Cerebellar cortex (tissue), 1 donor: ENCODE measurements around the gene GBX1.

Experiments
- DNase-seq: peaks from one replicate; pipeline ENCODE4 v3.0.0-alpha.2; 2015; ENCODE audit warnings: low spot score

The GBX1 gene

DNA sequence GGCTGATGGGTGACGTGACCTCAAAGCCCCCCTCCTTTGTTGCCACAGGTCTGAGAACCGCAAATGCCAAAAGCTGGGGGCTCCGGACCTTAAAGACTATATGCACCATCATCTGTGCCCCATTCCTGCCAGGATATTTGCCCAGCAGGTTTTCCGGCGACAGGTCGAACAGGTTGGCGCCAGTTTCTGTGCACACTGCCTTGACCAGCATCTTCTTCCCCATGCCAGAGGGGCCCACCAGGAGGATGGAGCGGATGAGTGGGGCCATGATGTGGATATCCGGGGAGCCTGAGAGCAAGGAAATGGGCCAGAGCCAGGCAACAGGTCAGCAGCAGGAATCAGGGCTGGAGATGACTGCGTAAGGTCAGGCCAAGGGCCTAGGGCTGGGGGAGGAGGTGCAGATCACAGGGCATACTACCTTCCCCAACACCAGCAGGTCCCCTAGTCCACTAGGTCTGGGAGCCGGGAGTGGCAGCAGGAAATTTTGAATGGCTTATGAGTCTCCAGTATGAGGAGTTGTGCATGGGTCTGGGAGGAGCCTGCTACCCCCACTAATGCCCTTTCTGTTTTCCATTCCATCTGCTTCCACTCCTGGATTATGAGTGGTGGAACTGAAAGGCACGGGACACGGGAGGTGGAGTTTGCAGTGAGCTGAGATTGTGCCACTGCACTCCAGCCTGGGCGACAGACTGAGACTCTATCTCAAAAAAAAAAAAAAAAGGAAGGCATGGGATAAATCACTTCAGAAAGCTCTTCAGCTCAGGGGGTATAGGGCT is 25.9 kb upstream of the GBX1 start:
- no peak for DNase-seq

- no peak for DNase-seq
These were observed 24.6 kb upstream of the GBX1 start for GRCh38 chr7:151192002-151192539.

- no peak for DNase-seq
These were observed 24.1 kb upstream of the GBX1 start for GRCh38 chr7:151191544-151191943.

- no peak for DNase-seq
These were observed 21.5 kb upstream of the GBX1 start for GRCh38 chr7:151189038-151189437.

GRCh38 chr7:151188252-151188542 is 20.7 kb upstream of the GBX1 start:
- no peak for DNase-seq

- no peak for DNase-seq
These were observed 20.1 kb upstream of the GBX1 start for GRCh38 chr7:151187409-151188251.

DNA sequence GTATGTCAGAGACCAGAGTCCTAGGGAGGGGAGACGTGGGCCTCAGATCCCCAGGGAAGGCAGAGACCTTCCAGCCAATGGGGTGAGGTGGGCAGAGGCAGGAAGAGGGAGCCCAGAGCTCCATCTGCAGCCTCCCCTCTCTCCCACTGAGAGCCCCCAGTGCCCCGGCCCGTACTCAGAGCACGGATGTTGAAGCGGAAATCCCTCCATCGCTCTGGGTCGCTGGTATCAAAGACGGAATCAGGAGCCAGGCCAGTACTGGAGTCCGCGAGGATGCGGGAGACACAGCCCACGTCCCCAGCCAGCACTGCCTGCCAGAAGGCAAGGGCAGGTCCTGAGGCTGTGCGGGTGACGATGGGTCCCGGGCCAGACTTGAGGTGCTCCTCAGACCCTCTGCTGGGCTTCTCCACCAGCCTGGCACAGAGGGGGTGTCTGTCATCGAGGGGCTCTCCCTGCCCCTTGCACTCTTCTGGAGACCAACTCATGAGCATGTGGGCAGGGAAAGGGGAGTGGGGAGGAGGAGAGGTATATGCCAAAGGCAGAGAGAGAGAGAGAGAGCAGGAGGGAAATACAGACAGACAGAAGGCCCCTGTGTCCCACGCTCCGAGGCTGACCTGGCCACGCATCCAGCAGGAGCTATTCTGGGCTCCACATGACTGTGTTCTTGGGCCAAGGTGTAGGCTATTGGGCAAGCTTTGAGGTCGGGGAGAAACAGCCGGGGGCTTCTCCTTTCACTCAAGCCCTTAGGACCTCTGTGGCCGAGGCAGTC is 19.3 kb upstream of the GBX1 start, which contains the start of gene ASB10:
Gene ASB10, minus strand, starts transcription at position 611 of the 769 bp plus-strand sequence. Its CDS starts 120 bp downstream, at position 491.
- DNase-seq = no peak

DNA sequence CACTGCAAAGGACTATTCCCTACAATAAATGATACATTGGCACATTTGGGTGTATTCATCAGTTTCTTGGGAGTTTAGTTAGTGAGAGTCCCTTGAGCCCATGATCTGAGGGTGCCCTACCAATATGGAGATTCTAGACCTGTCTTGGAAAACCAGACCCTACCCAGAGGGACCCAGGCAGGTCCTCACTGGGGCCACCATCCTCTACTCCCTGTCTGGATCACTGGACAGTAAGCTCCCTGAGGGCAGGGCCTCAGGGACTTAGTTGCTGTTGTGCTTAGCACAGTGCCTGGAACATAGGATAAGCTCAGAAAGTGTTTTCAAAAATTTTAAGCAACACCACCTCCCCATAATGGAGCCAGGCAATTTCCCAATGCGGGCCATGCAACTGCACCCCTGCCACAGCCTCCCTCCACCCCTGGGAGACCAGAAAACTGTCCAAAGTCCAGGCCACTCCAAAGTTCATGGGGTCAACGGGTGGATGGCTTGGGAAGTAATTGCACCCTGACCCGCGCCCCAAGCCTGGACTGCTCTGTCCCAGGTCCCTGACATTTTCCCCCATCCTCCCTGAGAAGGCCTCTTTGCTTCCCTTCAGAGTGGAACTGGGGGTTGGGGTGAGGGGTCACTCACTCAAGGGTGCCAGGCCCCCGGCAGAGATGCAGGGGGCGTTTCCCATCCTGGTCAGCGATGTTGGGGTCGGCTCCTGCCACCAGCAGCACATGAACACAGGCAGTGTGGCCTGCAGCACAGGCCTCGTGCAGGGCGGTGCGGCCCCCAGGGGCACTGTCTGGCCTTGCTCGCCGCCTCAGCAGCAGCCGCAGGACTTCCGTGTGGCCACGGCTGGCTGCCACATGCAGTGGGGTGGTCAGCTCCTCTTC is 18.5 kb upstream of the GBX1 start:
- no peak for DNase-seq

- DNase-seq = no peak
These were observed 13.5 kb upstream of the GBX1 start for GRCh38 chr7:151181011-151181431.

DNA sequence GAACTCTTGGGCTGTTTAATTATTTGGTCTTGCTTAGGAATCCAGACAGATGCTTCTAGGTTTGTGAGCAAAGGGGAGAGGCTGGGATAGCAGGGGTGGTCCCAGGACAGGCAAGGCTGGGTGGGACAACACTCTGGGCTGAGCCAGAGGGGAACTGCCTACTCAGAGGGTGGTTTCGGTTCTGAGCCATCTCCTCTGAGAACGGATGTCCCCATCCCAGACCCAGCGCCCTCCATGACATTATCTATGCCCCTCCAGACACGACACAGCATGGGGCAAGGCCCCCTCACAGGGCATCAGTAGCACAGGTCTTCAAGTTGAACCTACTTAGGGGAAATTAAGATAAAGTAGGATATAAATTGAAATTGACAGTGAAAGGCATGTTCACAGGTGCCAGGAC is 12.5 kb upstream of the GBX1 start:
- no peak for DNase-seq

DNA sequence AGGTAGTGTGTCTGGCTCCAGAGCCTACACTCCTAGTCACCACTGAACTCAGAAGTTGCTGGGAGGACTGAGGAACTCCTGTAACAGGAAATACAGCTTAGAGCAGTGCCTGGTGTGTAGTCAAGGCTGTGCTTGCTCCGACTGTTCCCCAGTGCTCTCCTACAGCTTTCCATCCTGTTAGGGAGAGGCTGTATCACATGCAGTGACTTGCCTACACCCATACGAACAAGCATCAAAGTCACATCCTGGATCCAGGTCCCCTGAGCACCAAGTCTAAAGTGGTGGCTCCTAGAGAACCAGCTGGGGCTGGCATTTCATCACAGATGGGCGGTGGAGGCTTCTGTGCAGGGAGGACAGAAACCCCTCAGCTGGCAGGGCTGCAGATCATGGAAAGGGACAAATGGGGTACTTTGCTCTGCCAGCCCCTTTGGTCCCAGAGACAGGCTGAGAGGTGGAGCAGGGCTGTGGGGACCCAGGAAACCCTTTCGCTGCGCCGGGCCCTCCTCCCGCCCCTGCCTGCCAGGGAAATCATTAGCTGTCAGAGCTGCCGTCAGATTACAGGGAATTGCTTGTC is 11.9 kb upstream of the GBX1 start:
- no peak for DNase-seq

DNA sequence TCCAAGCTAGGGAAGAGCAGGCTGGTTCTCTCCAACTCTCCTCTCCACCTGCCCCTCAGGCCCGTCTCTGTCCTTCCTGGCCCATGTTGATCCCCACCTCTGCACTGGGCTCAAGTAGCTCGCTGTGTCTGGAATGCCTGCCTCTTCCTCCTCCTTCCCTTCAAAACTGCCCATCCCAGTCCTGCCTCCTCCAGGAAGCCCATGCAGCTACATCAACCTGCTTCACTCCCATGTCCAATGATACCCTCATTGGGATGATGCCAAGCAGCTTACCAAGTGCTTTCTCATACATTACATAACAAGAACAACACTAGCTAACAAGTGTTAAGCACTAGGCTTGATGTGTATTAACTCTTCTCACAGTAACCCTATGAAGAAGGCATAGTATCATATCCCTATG is 11.3 kb upstream of the GBX1 start:
- DNase-seq = no peak

DNA sequence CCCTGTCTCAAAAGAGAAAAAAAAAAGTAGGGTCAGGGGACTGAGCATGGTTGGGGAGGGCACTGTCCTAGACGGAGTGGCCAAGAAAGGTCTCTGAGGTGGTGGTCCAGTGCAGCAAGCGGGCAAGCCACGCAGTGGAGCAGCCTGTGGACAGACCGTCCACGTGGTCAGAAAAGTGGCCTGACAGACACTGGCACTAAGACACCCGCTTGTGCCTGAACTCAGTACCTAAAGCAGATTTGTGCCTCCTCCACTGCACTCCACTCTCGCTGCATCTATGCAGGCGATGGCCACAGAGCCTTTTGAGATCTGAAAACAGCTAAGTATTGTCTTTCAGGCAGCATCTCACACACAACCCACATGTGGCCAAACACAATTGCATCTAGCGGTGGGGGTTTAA is 10.7 kb upstream of the GBX1 start:
- no peak for DNase-seq

GRCh38 chr7:151177310-151177709 is 9.8 kb upstream of the GBX1 start:
- DNase-seq = no peak

GRCh38 chr7:151176401-151176800 is 8.9 kb upstream of the GBX1 start:
- DNase-seq = no peak

GRCh38 chr7:151175793-151176311 is 8.4 kb upstream of the GBX1 start:
- DNase-seq = no peak

DNA sequence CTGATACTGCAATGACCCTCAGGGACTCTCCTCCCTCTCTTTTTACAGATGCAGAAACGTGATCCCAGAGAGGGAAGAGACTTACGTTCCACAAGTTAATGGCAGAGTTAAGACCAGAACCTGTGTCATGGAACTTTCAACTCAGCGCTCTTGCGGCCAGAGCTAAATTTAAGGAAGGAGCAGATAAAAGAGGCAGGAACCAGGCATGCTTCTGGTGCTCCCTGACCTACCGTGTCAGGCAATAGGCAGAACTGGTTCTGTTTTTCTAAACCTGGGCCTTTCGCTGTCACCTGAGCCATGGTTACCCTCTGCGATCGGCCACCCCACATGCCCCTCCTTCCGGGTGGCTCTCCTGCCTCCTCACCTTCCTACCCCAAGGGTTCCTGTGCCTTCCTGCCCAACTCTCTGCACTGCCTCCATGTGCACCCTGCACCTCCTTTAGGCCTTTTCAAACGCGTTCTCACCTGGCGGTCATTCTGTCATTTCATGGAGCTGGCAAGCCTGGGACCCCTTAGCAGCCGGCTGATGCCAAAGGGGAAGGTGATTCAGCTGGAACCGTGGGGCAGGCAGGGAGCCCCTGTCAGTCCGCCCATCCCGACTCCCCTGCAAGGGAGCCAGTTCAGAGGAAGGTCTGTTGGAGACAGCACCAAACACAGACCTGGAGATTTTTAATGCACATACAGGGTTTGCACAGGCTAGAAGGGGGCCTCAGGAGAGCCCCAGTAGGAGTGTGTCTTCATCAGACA is 7.7 kb upstream of the GBX1 start:
- no peak for DNase-seq

GRCh38 chr7:151174246-151175046 is 7.0 kb upstream of the GBX1 start:
- no peak for DNase-seq
